CD4-positive, alpha-beta memory T cell (primary cell): Measurements from ENCODE around the gene PUS1. TPM values are rescaled to one million over a fixed set of nuclear protein-coding genes. Genes with fewer than 3 reads are reported as not detected.
A peak's percentile ranks its signal among the peaks of the same experiment; 100 is the strongest.

Source experiments
- CTCF ChIA-PET: fragments of 350-600 bp; sonication (Branson Sonifier 250); formaldehyde crosslinking; loops from one replicate; lab custom pipeline; 2021; ENCODE audit warnings: inconsistent platforms; ENCODE audit not compliant: partially characterized antibody; lab: Charles Lee
- POLR2A ChIA-PET: fragments of 350-600 bp; sonication (Branson Sonifier 250); formaldehyde crosslinking; loops from one replicate; lab custom pipeline; 2021; ENCODE audit not compliant: partially characterized antibody; lab: Charles Lee
- DNase-seq, 5 donors: peaks; one replicate each; pipeline versions ENCODE4 v3.0.0 to v3.0.0-alpha.2; 2020 to 2022; ENCODE audit warnings: mixed read lengths in 1 of 5
- H3K27ac ChIP-seq: one replicate; pipeline ENCODE4 v1.7.0; 2013; ENCODE audit warnings: low read depth, low read length
- H3K27me3 ChIP-seq: 2 replicates; pipeline ENCODE4 v1.7.0; 2013; ENCODE audit warnings: mild to moderate bottlenecking, low read length, moderate library complexity; ENCODE audit not compliant: insufficient read depth
- H3K36me3 ChIP-seq: 2 replicates; pipeline ENCODE4 v1.7.0; 2013; ENCODE audit warnings: mild to moderate bottlenecking, low read length, moderate library complexity; ENCODE audit not compliant: insufficient read depth
- H3K4me1 ChIP-seq: 2 replicates; pipeline ENCODE4 v1.7.0; 2013; ENCODE audit warnings: mild to moderate bottlenecking, low read length, moderate library complexity; ENCODE audit not compliant: insufficient read depth
- H3K4me3 ChIP-seq, 2 donors: one replicate each; pipeline ENCODE4 v1.7.0; 2013; ENCODE audit warnings: low read length in 2 of 2, mild to moderate bottlenecking in 1 of 2
- H3K9me3 ChIP-seq, 2 donors: one replicate each; pipeline ENCODE4 v1.7.0; 2013; ENCODE audit warnings: low read length in 2 of 2, control low read depth in 1 of 2; ENCODE audit not compliant: control insufficient read depth in 1 of 2
- H3K27ac Mint-ChIP-seq, 7 donors: one replicate each; pipeline ENCODE4 v1.8.0; 2020 to 2021; ENCODE audit warnings: mixed read lengths in 7 of 7, mild to moderate bottlenecking in 6 of 7, inconsistent platforms in 3 of 7, moderate library complexity in 3 of 7
- H3K27me3 Mint-ChIP-seq, 2 donors: one replicate each; pipeline ENCODE4 v1.8.0; 2020 to 2021; ENCODE audit warnings: mixed read lengths in 2 of 2
- H3K36me3 Mint-ChIP-seq, 2 donors: one replicate each; pipeline ENCODE4 v1.8.0; 2020 to 2021; ENCODE audit warnings: mixed read lengths in 2 of 2, inconsistent platforms in 1 of 2, mild to moderate bottlenecking in 1 of 2
- H3K4me1 Mint-ChIP-seq, 4 donors: one replicate each; pipeline ENCODE4 v1.8.0; 2020 to 2021; ENCODE audit warnings: mixed read lengths in 4 of 4, mild to moderate bottlenecking in 1 of 4
- H3K4me3 Mint-ChIP-seq, 8 donors: one replicate each; pipeline ENCODE4 v1.8.0; 2020 to 2021; ENCODE audit warnings: mixed read lengths in 8 of 8, mild to moderate bottlenecking in 7 of 8, moderate library complexity in 6 of 8, inconsistent platforms in 3 of 8
- H3K9me3 Mint-ChIP-seq, 8 donors: one replicate each; pipeline ENCODE4 v1.8.0; 2020 to 2021; ENCODE audit warnings: mixed read lengths in 8 of 8, mild to moderate bottlenecking in 5 of 8, inconsistent platforms in 3 of 8, moderate library complexity in 1 of 8
- intact Hi-C: fragments of 100-400 bp; cut with micrococcal nuclease; formaldehyde crosslinking; loops from one replicate; pipeline ENCODE4 v1.15.1; 2023
- polyA plus RNA-seq, 2 donors: library from polyadenylated mRNA; unstranded; fragments of 300-500 nt; fragmentation: Illumina TruSeq; gene quantifications; one replicate each; pipeline ENCODE4 v1.2.3, GENCODE V29; 2021
- total RNA-seq, 2 experiments: library from RNA; stranded (reverse); gene quantifications; one replicate each; pipeline ENCODE4 v1.2.3, GENCODE V29; 2021

Gene PUS1
- total and polyA plus RNA-seq, 4 experiments from 2014 or later, result 12.0 to 48.1 (median 34.9) TPM

- Mint-ChIP-seq H3K4me3 (no peak overlapping the region), H3K27me3 (no peaks in the 10 kb centered on the region), H3K9me3 (no peaks in the 10 kb centered on the region), H3K4me1 (no peaks in the 10 kb centered on the region), H3K36me3 (peaks cover 3 to 12% of the 10 kb centered on the region in 2 donors), H3K27ac (no peak overlapping the region)
- CTCF ChIA-PET, result no interaction called here
- Histone ChIP-seq H3K4me1 (no peaks in the 10 kb centered on the region), H3K4me3 (no peak overlapping the region), H3K27ac (no peak overlapping the region), H3K27me3 (no peaks in the 10 kb centered on the region), H3K36me3 (peaks cover 18% of the 10 kb centered on the region), H3K9me3 (no peaks in the 10 kb centered on the region)
- intact Hi-C loops, result no loop called here
- POLR2A ChIA-PET, result no interaction called here
- peak in 1 of 5 donors; percentile 51 for DNase-seq
Measured at GRCh38 chr12:131917139-131917710, 11.9 kb upstream of the PUS1 start.

DNA sequence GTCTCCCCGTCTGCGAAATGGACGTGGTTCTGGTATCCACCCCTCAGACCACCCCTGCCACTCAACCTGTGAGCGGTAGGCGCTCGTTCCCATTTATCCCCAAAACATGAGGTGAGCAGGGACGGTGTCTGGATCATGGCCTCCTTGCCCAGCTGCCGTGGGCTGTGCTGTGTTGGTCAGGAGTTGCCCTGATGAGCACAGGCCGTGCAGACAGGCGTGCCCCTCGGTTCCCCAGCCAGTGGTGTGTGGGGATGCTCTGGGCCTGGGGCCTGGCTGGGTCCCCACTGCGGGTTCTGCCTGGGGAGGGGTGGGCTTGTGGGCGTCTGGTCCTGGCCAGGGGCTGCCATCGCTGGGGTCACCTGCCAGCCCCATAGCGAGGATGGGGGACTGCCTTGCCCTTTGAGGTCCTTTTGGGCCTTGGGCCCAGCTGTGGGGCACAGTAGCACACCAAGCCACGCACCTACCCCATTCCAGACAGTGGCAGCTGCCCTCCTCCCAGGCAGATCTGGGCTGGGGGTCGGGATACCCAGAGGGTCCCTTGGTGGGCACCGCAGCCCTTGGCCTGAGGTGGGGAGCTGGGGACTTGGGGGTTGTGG lies 11.3 kb upstream of the PUS1 start:
- H3K9me3 Mint-ChIP-seq, result peaks cover 0 to 2% (median 0%) of the 10 kb centered on the region in 8 donors
- H3K27me3 Mint-ChIP-seq, result no peaks in the 10 kb centered on the region
- H3K27ac Mint-ChIP-seq, result no peak overlapping the region
- H3K9me3 ChIP-seq, result no peaks in the 10 kb centered on the region
- peaks cover 12% of the 10 kb centered on the region for H3K36me3 ChIP-seq
- H3K4me1 Mint-ChIP-seq, result peaks cover 0 to 2% (median 0%) of the 10 kb centered on the region in 4 donors
- POLR2A ChIA-PET, result no interaction called here
- CTCF ChIA-PET, result no interaction called here
- DNase-seq, result peak in 1 of 5 donors; percentile 24
- H3K4me3 ChIP-seq, result no peak overlapping the region
- no peak overlapping the region for H3K27ac ChIP-seq
- no peak overlapping the region for H3K4me3 Mint-ChIP-seq
- intact Hi-C loops, result no loop called here
- no peaks in the 10 kb centered on the region for H3K4me1 ChIP-seq
- no peaks in the 10 kb centered on the region for H3K27me3 ChIP-seq
- peaks cover 3 to 12% of the 10 kb centered on the region in 2 donors for H3K36me3 Mint-ChIP-seq

- CTCF ChIA-PET, result no interaction called here
- POLR2A ChIA-PET, result interaction anchor here (0.9 kb wide), 1 partner anchor 10 kb away, joined by 3 read pairs; no protein-coding TSS in a partner anchor
Measured at GRCh38 chr12:131918311-131919050, 10.6 kb upstream of the PUS1 start.

GRCh38 chr12:131919051-131919347 lies 10.1 kb upstream of the PUS1 start:
- intact Hi-C loops, result no loop called here
- Mint-ChIP-seq H3K27me3 (no peaks in the 10 kb centered on the region), H3K36me3 (peaks cover 3 to 12% of the 10 kb centered on the region in 2 donors), H3K4me1 (peaks cover 0 to 4% (median 0%) of the 10 kb centered on the region in 4 donors), H3K9me3 (peaks cover 0 to 2% (median 0%) of the 10 kb centered on the region in 8 donors), H3K4me3 (no peak overlapping the region), H3K27ac (no peak overlapping the region)
- H3K4me3 ChIP-seq, result no peak overlapping the region
- H3K27ac ChIP-seq, result no peak overlapping the region
- H3K4me1 ChIP-seq, result no peaks in the 10 kb centered on the region
- H3K36me3 ChIP-seq, result peaks cover 11% of the 10 kb centered on the region
- ChIA-PET CTCF (no interaction called here), POLR2A (interaction anchor here (0.9 kb wide), 1 partner anchor 9 kb away, joined by 3 read pairs; no protein-coding TSS in a partner anchor)
- no peak for DNase-seq
- H3K27me3 ChIP-seq, result no peaks in the 10 kb centered on the region
- no peaks in the 10 kb centered on the region for H3K9me3 ChIP-seq

More at GRCh38 chr12:131918311-131919050, 10.6 kb upstream of the PUS1 start:
- Mint-ChIP-seq H3K4me1 (peaks cover 0 to 4% (median 0%) of the 10 kb centered on the region in 4 donors), H3K4me3 (no peak overlapping the region), H3K9me3 (peaks cover 0 to 2% (median 0%) of the 10 kb centered on the region in 8 donors), H3K27ac (no peak overlapping the region), H3K36me3 (peaks cover 3 to 12% of the 10 kb centered on the region in 2 donors), H3K27me3 (no peaks in the 10 kb centered on the region)
- Histone ChIP-seq H3K27ac (no peak overlapping the region), H3K27me3 (no peaks in the 10 kb centered on the region), H3K4me1 (no peaks in the 10 kb centered on the region), H3K36me3 (peaks cover 11% of the 10 kb centered on the region), H3K9me3 (no peaks in the 10 kb centered on the region), H3K4me3 (no peak overlapping the region)
- intact Hi-C loops, result no loop called here
- DNase-seq, result peak in 1 of 5 donors; percentile 12

GRCh38 chr12:131919366-131920156 lies 9.5 kb upstream of the PUS1 start:
- CTCF ChIA-PET, result no interaction called here
- intact Hi-C loops, result loop anchor here (10.0 kb wide), 1 partner anchor 225 kb away; the partner anchor contains the start of genes DDX51 and NOC4L

DNA sequence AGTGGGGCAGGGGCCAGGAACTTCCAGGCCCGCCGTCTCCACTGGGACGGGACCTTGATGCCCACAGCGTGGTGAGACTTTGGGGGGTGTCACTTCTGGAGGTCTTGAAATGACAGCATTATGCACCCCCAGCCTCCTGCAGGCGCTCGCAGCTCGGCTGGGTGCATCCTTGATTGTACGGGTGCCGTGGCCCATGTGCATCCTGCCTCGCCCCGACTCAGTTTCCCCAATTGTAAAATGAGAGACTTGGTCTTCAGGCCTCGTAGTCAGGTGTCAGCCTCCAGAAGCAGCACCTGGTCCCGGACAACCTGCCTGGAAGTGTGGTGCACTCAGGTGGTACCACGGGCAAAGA lies 8.9 kb upstream of the PUS1 start:
- no peaks in the 10 kb centered on the region for H3K27me3 ChIP-seq
- Mint-ChIP-seq H3K27me3 (no peaks in the 10 kb centered on the region), H3K4me1 (peaks cover 4 to 8% (median 6%) of the 10 kb centered on the region in 4 donors), H3K27ac (no peak overlapping the region), H3K4me3 (no peak overlapping the region), H3K9me3 (peaks cover 0 to 2% (median 0%) of the 10 kb centered on the region in 8 donors), H3K36me3 (peaks cover 3 to 8% of the 10 kb centered on the region in 2 donors)
- H3K4me1 ChIP-seq, result no peaks in the 10 kb centered on the region
- no peak overlapping the region for H3K4me3 ChIP-seq
- no peak for DNase-seq
- intact Hi-C loops, result loop anchor here (10.0 kb wide), 1 partner anchor 225 kb away; the partner anchor contains the start of genes DDX51 and NOC4L
- CTCF ChIA-PET, result no interaction called here
- H3K27ac ChIP-seq, result no peak overlapping the region
- POLR2A ChIA-PET, result interaction anchor here (0.6 kb wide), 1 partner anchor 32 kb away, joined by 3 read pairs; no protein-coding TSS in a partner anchor
- H3K9me3 ChIP-seq, result no peaks in the 10 kb centered on the region
- H3K36me3 ChIP-seq, result peaks cover 4% of the 10 kb centered on the region

More at GRCh38 chr12:131919366-131920156, 9.5 kb upstream of the PUS1 start:
- Histone ChIP-seq H3K27ac (no peak overlapping the region), H3K4me3 (no peak overlapping the region), H3K4me1 (no peaks in the 10 kb centered on the region), H3K36me3 (peaks cover 6% of the 10 kb centered on the region), H3K27me3 (no peaks in the 10 kb centered on the region), H3K9me3 (no peaks in the 10 kb centered on the region)
- no peaks in the 10 kb centered on the region for H3K27me3 Mint-ChIP-seq
- POLR2A ChIA-PET, result interaction anchor here (0.6 to 0.9 kb wide), 2 partner anchors 9 to 33 kb away, joined by 3 read pairs; no protein-coding TSS in a partner anchor
- H3K4me3 Mint-ChIP-seq, result no peak overlapping the region
- H3K4me1 Mint-ChIP-seq, result peaks cover 2 to 6% (median 3%) of the 10 kb centered on the region in 4 donors
- peaks cover 0 to 2% (median 0%) of the 10 kb centered on the region in 8 donors for H3K9me3 Mint-ChIP-seq
- peak overlapping the region in 1 of 7 donors; percentile 42 for H3K27ac Mint-ChIP-seq
- H3K36me3 Mint-ChIP-seq, result peaks cover 3 to 9% of the 10 kb centered on the region in 2 donors
- DNase-seq, result no peak
